IMR-90 (cell line): Measurements from ENCODE around the gene DCTD. TPM values are rescaled to one million over a fixed set of nuclear protein-coding genes. Genes with fewer than 3 reads are reported as not detected.

Experiments used
- ATAC-seq: fragments of 200-7000 bp; cut with Tn5 transposase; 2 replicates; pipeline ENCODE4 v1.9.1; 2020; ENCODE audit warnings: low read depth, mild to moderate bottlenecking, moderate library complexity
- BruUV-seq: library from RNA; stranded (reverse); fragments of 400-500 nt; replicated peaks from 2 replicates; lab custom pipeline; 2021; lab: Mats Ljungman, UMichigan
- CTCF ChIA-PET: fragments of 300-600 bp; formaldehyde crosslinking; extraction: SDS; loops from one replicate; lab custom pipeline; 2021; ENCODE audit warnings: antibody characterized with exemption; lab: Yijun Ruan, JAX
- POLR2A ChIA-PET: fragments of 300-600 bp; sonication (Branson Sonifier 250); formaldehyde crosslinking; loops from one replicate; lab custom pipeline; 2022; ENCODE audit warnings: antibody characterized with exemption; ENCODE audit not compliant: unreplicated experiment; lab: Charles Lee
- DNase-seq: peaks from one replicate; pipeline ENCODE4 v3.0.0; 2013
- H2AFZ ChIP-seq: replicated peaks from 2 replicates; pipeline ENCODE3; 2013; ENCODE audit warnings: low read length, mild to moderate bottlenecking; ENCODE audit not compliant: poor library complexity
- H2AK5ac ChIP-seq: 2 replicates; pipeline ENCODE4 v1.6.1; 2013; ENCODE audit warnings: low read depth, low read length, inconsistent platforms
- H2AK9ac ChIP-seq: replicated peaks from 2 replicates; pipeline ENCODE3; 2013; ENCODE audit warnings: mild to moderate bottlenecking, low read depth, low read length, moderate library complexity; ENCODE audit not compliant: poor library complexity
- H2BK120ac ChIP-seq: 2 replicates; pipeline ENCODE4 v1.6.1; 2013; ENCODE audit warnings: low read depth, low read length, inconsistent platforms
- H2BK15ac ChIP-seq: 3 replicates; pipeline ENCODE4 v1.6.1; 2013; ENCODE audit warnings: low read depth, low read length, inconsistent platforms
- H2BK20ac ChIP-seq: 2 replicates; pipeline ENCODE4 v1.6.1; 2013; ENCODE audit warnings: low read depth, mild to moderate bottlenecking, inconsistent platforms, low read length, moderate library complexity
- H2BK5ac ChIP-seq: 2 replicates; pipeline ENCODE4 v1.6.1; 2013; ENCODE audit warnings: mild to moderate bottlenecking, low read depth, low read length, inconsistent platforms; ENCODE audit not compliant: poor library complexity, severe bottlenecking
- H3K14ac ChIP-seq: replicated peaks from 2 replicates; pipeline ENCODE4 v1.6.1; 2013; ENCODE audit warnings: low read depth, low read length, inconsistent platforms
- H3K18ac ChIP-seq: 2 replicates; pipeline ENCODE4 v1.6.1; 2013; ENCODE audit warnings: low read depth, low read length, control low read depth
- H3K23ac ChIP-seq: 2 replicates; pipeline ENCODE4 v1.6.1; 2013; ENCODE audit warnings: low read depth, low read length, inconsistent platforms
- H3K27ac ChIP-seq: 2 replicates; pipeline ENCODE4 v1.5.1; 2013; ENCODE audit warnings: mild to moderate bottlenecking, control low read depth, low read length; ENCODE audit not compliant: insufficient read depth
- H3K27me3 ChIP-seq: 2 replicates; pipeline ENCODE4 v1.6.1; 2013; ENCODE audit warnings: low read length; ENCODE audit not compliant: control insufficient read depth, insufficient read depth
- H3K36me3 ChIP-seq: 2 replicates; pipeline ENCODE4 v1.6.1; 2013; ENCODE audit warnings: low read length, mixed read lengths; ENCODE audit not compliant: control insufficient read depth, insufficient read depth
- H3K4ac ChIP-seq: 2 replicates; pipeline ENCODE4 v1.6.1; 2013; ENCODE audit warnings: low read depth, low read length, inconsistent platforms
- H3K4me1 ChIP-seq: 2 replicates; pipeline ENCODE4 v1.6.1; 2013; ENCODE audit warnings: low read length, mixed read lengths; ENCODE audit not compliant: control insufficient read depth, insufficient read depth
- H3K4me2 ChIP-seq: 2 replicates; pipeline ENCODE4 v1.6.1; 2013; ENCODE audit warnings: low read depth, mild to moderate bottlenecking, control low read depth, low read length, moderate library complexity
- H3K4me3 ChIP-seq: 2 replicates; pipeline ENCODE4 v1.5.1; 2013; ENCODE audit warnings: low read depth, mild to moderate bottlenecking, control low read depth, low read length, moderate library complexity; ENCODE audit not compliant: insufficient read depth
- H3K56ac ChIP-seq: 2 replicates; pipeline ENCODE4 v1.6.1; 2013; ENCODE audit warnings: low read length, inconsistent platforms; ENCODE audit not compliant: insufficient read depth; ENCODE audit errors: extremely low read depth
- H3K79me1 ChIP-seq, 2 experiments: 2 replicates each; pipeline ENCODE4 v1.6.1; 2013; ENCODE audit warnings: low read length in 2 of 2, inconsistent platforms in 1 of 2, low read depth in 1 of 2
- H3K9ac ChIP-seq: 2 replicates; pipeline ENCODE4 v1.6.1; 2013; ENCODE audit warnings: low read depth, low read length, control low read depth
- H3K9me1 ChIP-seq: 2 replicates; pipeline ENCODE4 v1.6.1; 2013; ENCODE audit warnings: low read length, inconsistent platforms; ENCODE audit not compliant: insufficient read depth
- H3K9me3 ChIP-seq: 2 replicates; pipeline ENCODE4 v1.6.1; 2013; ENCODE audit warnings: low read length; ENCODE audit not compliant: control insufficient read depth, insufficient read depth
- H4K20me1 ChIP-seq: 2 replicates; pipeline ENCODE4 v1.6.1; 2013; ENCODE audit warnings: low read length, inconsistent platforms; ENCODE audit not compliant: insufficient read depth
- H4K5ac ChIP-seq: 2 replicates; pipeline ENCODE4 v1.6.1; 2013; ENCODE audit warnings: mild to moderate bottlenecking, low read depth, low read length, control low read depth
- H4K8ac ChIP-seq, 2 experiments: 2 replicates each; pipeline ENCODE4 v1.6.1; 2013; ENCODE audit warnings: low read depth in 2 of 2, low read length in 2 of 2, control low read depth in 1 of 2, inconsistent platforms in 1 of 2
- H4K91ac ChIP-seq: 2 replicates; pipeline ENCODE4 v1.6.1; 2013; ENCODE audit warnings: low read depth, low read length, inconsistent platforms; ENCODE audit not compliant: insufficient read depth
- BHLHE40 ChIP-seq: fragments of 150-350 bp; IDR thresholded peaks from 2 replicates; pipeline ENCODE4 v1.6.1; 2016; ENCODE audit warnings: mild to moderate bottlenecking, low read depth, low read length
- CHD1 ChIP-seq: IDR thresholded peaks from 2 replicates; pipeline ENCODE4 v1.6.1; 2012; ENCODE audit warnings: low read depth, low read length, improper control_type of control experiment
- CTCF ChIP-seq: conservative IDR thresholded peaks from 2 replicates; pipeline ENCODE4 v1.5.1; 2012; ENCODE audit warnings: mild to moderate bottlenecking, low read depth, low read length, improper control_type of control experiment
- RAD21 ChIP-seq: IDR thresholded peaks from 2 replicates; pipeline ENCODE4 v1.6.1; 2012; ENCODE audit warnings: low read length, improper control_type of control experiment
- USF2 ChIP-seq: fragments of 150-350 bp; IDR thresholded peaks from 2 replicates; pipeline ENCODE4 v1.6.1; 2017; ENCODE audit warnings: mild to moderate bottlenecking, antibody characterized with exemption, low read length, low read depth
- WGBS, 2 experiments: methylation state at CpG; one replicate each; pipeline versions ENCODE4 v1.1.5 to v1.1.7; 2013; ENCODE audit warnings: missing lambda C conversion rate in 2 of 2; ENCODE audit not compliant: insufficient read length in 1 of 2; ENCODE audit errors: extremely low coverage in 2 of 2; 5-methylcytosine and 5-hydroxymethylcytosine counted together
- dilution Hi-C: fragments of 300-500 bp; cut with HindIII; formaldehyde crosslinking; loops from one replicate; pipeline ENCODE4 v1.14.3; 2018; ENCODE audit warnings: low sequenced_read_pairs; ENCODE audit not compliant: unreplicated experiment
- in situ Hi-C: fragments of 300-500 bp; cut with MboI; formaldehyde crosslinking; loops from 3 replicates; pipeline ENCODE4 v1.14.3; 2019; ENCODE audit warnings: low sequenced_read_pairs, inconsistent platforms, mixed read lengths
- intact Hi-C: fragments of 100-400 bp; cut with micrococcal nuclease; formaldehyde crosslinking; loops from 2 replicates; pipeline ENCODE4 v1.10.0; 2022
- polyA plus RNA-seq, 3 experiments: library from polyadenylated mRNA; depleted of rRNA; stranded (reverse); fragments of >200 nt; gene quantifications; 2 replicates each; pipeline ENCODE4 v1.2.3, GENCODE V29; 2012; ENCODE audit warnings: low replicate concordance in 1 of 3
- total RNA-seq: library from RNA; depleted of rRNA; stranded (reverse); fragments of >200 nt; gene quantifications from 2 replicates; pipeline ENCODE4 v1.2.3, GENCODE V29; 2012

Gene DCTD
- total and polyA plus RNA-seq, 2 of the 4 experiments (the other 2 are of a cell fraction) = 90.3 to 127 TPM

DNA sequence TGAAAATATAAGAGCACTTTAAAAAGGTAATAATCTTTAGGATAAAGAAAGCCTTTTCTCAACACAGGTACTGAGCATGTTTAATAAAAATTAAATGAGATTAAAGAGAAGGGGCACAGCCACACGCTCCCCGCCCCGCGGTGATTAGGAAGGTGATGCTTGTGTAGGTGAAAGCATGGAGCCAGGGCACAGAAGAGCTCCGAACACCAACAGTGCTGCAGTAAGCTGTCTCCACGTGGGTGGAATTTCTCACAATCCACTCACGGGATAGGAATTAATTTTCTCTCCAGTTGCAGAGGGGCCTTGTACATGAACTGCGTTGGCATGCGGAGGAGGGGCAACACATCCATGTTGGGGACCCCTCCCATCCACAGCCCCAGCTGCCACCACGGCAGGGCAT lies 27.0 kb downstream of the DCTD start:
- Histone ChIP-seq H3K27me3 (no peaks in the 10 kb centered on the region), H3K56ac (no peak overlapping the region), H2AFZ (no peak overlapping the region), H3K4ac (no peak overlapping the region), H3K9ac (no peak overlapping the region), H3K27ac (no peak overlapping the region), H3K14ac (no peak overlapping the region), H3K9me3 (no peaks in the 10 kb centered on the region), H3K4me2 (no peak overlapping the region), H3K4me1 (no peaks in the 10 kb centered on the region), H3K4me3 (no peak overlapping the region), H3K18ac (no peak overlapping the region), H2AK9ac (no peak overlapping the region), H2BK15ac (no peak overlapping the region), H3K36me3 (peaks cover 46% of the 10 kb centered on the region), H3K9me1 (peaks cover 4% of the 10 kb centered on the region; the same call in 1 of the 2 replicates), H4K20me1 (no peaks in the 10 kb centered on the region; the same call in 1 of the 2 replicates), H4K91ac (no peak overlapping the region), H2BK5ac (no peak overlapping the region), H4K8ac (no peak overlapping the region), H2BK120ac (no peak overlapping the region), H3K79me1 (peaks cover 3 to 22% of the 10 kb centered on the region in 2 experiments; a peak in 2 of 4 replicates), H4K5ac (no peak overlapping the region), H2AK5ac (no peak overlapping the region), H2BK20ac (no peak overlapping the region), H3K23ac (no peak overlapping the region)
- in situ Hi-C loops (no loop called here), intact Hi-C loops (no loop called here), dilution Hi-C loops (no loop called here)
- ATAC-seq (no peak), DNase-seq (no peak)
- TF ChIP-seq CHD1 = no peak
- TF ChIP-seq CTCF = no peak
- TF ChIP-seq USF2 = no peak
- TF ChIP-seq BHLHE40 = no peak
- no peak for TF ChIP-seq RAD21
- CTCF ChIA-PET = no interaction called here
- BruUV-seq = TSS peak; percentile 87
- 80% methylated on average over 2 of the region's 10 CpGs; no CpG with 5 or more reads in 1 of the 2 experiments for WGBS, 2 experiments
- POLR2A ChIA-PET = no interaction called here
